HG03139 (cell line): ENCODE measurements around the gene ACACB.

Experiments used
- ATAC-seq: cut with Tn5 transposase; IDR thresholded peaks from one replicate; pipeline ENCODE4 v1.9.1; 2021; ENCODE audit not compliant: unreplicated experiment

ACACB gene

DNA sequence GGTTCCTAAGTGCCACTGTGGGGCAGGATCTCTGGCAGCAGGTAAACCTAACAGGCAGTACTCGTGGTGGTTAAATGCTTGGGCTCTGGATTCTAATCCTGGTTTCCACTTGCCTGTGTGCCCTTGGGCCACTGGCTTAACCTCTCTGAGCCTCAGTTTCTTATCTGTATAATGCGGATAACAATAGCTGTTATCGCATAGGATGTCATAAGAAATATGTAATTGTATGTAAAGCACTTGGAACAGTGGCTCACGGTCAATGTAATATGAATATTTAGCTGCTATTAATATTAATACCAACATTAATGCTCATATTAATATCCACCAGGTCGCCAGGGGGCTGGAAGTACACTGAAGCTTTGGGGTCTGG is 175.9 kb downstream of the ACACB start:
- ATAC-seq = no peak

DNA sequence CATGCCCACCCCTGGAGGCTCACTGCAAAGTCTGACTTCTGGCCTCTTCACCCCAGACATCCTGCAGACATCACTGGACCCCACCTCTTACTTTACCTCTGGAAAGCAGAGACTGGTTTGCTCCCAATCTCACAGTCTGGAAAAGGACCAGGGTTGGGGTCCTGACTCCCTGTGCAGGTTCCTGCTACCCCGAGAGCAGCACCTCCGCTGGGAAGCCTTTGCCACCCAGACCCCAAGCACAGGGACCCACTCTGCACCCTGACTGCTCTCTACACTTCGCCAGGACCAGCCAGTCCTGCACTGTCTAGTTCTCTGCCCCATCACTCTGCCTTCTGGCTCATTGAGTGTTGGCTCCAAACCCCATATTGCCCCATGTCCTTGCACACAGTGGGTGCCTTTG is 176.7 kb downstream of the ACACB start:
- ATAC-seq = no peak

DNA sequence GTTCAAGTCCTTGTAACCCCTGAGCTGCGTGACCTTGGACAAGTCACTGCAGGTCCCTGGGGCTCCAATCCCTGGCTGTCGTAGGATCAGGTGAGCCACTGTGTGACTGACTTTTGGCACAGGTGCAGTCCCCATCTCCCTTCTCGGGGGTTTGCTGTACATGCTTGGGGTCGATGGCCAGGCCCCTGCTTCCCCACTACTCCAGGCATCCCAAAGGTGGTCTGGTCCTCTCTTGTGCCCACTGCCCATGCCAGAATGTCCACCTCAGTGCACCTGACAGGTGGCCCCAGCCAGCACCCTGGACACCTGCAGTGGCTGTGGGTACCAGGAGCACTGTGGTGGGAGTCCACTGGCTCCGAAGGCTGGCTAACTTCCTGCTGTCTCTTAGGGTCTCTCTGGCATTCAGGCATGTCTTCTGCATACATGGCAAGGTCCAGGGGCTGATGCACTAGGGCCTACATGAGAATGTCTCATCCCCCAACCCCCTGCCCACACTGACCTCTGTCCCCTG is 178.0 kb downstream of the ACACB start:
- no peak for ATAC-seq

GRCh38 chr12:109295764-109296425 is 179.5 kb downstream of the ACACB start:
- no peak for ATAC-seq

GRCh38 chr12:109296431-109296830 is 180.0 kb downstream of the ACACB start:
- ATAC-seq = no peak

- ATAC-seq = no peak
Observed at GRCh38 chr12:109299849-109300248, 183.5 kb downstream of the ACACB start.

DNA sequence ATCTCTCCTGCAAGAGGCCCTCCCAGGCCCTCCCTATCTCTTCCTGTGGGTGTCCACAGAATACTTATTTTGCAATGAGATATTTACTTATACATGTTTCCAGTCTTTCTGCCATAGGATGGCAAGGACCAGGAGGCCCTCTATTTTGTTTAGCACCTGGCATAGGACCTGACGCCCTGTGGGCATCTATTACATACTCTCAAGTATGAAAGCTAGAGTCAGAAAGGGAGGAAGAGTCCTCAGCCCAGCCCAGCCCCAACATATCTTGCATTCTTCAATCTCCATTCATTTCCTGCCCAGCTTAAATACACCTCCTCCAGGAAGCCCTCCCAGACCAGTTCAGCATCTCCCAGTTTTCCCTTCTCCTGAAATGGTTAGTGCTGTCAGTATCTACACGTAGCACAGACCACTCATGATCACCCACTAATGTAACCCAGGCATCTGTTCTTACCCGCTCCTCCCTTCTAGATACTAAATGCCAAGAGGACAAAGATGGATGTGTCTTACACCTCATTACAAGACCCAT is 185.3 kb downstream of the ACACB start:
- no peak for ATAC-seq

GRCh38 chr12:109302358-109302757 is 186.0 kb downstream of the ACACB start:
- ATAC-seq = no peak

- ATAC-seq = no peak
Observed at GRCh38 chr12:109302770-109303169, 186.4 kb downstream of the ACACB start.

DNA sequence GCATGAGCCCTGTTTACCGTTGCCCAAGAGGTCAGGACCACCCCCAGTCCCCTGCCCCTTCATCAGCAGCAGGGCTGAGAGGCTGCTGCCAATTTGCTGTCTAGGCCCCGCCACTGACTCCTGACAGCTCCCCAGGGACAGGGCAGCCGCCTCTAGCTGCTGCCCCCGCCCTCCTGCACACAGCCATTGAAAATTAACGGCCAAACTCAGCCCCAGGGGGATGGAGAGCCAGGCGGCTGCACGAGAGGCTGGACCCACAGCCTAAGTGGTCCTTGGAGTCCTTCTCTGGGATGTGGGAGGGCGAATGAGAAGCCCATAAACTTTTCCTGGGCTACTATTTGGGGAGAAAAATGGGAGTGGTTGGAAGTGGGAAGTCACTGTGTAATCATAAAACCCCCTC is 188.1 kb downstream of the ACACB start:
- no peak for ATAC-seq

DNA sequence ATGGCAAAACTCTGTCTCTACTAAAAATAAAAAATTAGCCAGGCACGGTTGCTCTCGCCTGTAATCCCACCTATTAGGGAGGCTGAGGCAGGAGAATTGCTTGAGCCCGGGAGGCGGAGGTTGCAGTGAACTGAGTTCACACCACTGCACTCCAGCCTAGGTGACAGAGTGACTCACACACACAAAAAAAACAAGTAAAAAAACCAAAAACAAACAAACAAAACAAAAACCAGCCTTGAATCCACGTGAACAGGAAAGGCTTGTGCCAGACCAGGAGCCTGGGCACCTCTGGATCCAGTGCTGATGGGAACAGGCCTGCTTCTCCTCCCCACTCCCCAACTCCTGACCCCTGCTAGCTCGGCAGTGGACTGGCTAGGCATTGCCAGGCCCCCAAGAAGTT is 189.2 kb downstream of the ACACB start:
- no peak for ATAC-seq

- ATAC-seq = no peak
Observed at GRCh38 chr12:109307051-109307450, 190.7 kb downstream of the ACACB start.

DNA sequence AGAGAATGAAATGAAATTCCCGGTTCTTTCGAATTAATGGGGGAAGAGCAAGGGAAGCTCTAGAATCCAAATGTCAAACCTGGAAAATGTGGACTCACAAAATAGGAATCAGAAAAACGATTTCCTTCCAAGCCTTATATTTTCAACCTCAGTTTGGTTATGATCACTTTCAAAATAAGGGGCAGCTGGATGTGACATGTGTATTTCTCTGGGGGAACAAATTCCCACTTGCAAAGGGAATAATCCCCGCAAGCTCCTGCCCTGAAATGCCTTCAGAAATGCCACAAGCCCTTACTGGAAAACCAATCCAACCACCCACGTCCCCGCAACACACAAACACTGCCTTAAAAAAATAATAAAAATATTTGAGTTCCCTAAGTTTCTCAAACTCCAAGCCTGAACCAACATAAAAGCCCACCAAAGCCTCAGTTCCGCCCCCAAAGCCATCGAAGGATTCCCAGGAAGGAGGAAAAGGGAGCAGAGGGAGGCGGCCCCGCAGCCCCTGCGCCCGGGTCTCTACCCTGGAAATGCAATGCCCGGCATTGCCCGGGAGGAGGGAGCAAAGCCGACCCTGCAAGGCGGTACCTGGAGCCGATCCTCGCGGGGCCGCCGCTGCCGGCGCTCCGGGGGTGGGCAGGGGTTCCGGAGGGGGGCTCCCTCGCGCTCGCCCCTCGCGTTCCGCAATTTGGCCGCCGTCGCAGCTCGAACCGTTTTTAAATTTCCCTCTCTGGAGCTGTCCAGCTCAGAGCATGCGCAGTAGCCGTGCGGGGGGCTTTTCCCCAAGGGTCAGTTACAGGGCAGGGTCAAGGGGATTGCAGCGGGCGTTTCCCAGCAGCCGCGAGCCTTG is 192.4 kb downstream of the ACACB start, which contains the start of gene FOXN4:
Gene FOXN4, minus strand, starts transcription at position 751 of the 847 bp plus-strand sequence. CDS start 963 bp downstream, outside the sequence.
- ATAC-seq = no peak

DNA sequence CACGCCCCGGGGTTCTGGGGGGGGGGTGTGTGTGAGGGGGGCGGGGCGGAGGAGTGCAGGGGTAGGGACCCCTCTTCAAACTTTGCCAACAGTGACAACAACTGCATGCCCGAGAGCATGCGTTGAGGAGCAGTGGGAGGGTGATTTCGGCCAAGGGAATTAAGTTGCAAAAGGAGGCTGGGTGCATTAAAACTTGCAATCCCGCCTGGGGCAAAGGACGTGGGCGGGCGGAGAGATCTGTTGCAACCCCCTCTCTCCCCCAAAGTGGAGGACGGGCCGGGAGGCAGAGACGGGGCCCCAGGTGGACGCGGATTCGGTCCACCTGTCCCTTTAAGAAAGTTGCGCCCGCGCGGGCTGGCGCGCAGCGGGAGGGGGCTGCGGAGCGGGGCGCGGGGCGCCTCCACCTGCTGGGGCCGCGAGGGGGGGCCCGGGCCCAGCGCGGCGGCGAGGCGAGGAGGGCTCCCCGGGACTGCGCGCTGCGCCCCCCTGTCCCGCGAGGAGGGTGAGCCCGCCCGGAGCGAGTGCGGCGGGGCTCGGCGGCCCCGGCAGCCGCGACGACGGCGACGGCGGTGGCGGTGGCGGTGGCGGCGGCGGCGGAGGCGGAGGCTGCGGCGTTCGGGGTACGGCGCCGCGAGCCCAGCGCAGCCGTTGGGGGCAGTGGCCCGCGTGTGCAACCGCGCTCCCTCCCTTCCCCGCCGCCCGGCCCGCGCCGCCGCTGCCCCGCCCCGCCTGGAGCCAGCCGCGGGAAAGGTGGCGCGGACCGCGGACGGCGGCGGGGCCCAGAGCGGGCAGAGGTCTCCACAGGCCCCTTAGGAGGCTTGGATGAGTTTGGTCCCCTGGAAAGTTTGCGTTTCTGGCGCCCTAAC is 193.2 kb downstream of the ACACB start:
- ATAC-seq = no peak

DNA sequence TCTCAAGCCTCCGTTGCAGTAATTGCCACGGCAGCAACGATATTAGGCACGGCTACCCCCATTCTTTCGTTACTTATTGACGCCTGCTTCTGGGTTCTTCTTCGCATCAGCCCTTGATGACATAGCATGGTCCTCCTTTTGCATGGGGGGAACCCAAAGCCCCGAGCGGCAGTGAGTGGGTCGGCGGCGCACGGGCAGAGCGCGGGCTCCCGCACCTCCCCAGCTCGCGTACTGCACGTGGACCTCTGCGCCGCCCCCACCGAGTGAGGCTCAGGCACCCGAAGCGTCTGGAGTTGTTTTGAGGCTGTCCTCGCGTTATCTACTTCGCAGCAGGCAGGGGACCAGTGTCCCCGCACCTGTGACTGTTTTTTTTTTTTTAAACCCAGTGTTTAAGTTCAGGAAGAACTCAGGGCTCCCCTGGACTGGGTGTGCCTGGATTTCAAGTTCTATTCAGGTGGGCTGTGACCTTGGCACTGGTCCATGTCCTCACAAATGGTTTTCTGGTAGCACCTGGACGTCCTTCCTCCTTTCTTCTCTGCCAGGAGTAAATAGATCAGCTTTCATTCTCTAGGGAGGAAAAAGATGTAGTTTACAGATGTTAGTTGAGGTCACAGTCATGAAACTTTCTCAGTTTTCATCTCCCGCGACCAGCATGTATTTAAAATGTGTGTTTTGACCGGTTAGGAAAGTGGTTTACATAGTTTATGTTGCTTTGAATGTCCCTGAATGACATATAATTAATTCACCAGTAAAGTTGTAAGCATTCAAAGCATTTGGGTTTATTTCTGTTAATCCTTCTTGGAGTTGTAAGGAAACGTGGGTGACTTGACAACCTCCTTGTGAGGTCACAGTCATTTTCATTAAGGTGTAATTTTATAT is 194.1 kb downstream of the ACACB start:
- no peak for ATAC-seq
